Thymus (tissue), 11 donors: Measurements from ENCODE around the gene POLR1G. TPM values are rescaled to one million over a fixed set of nuclear protein-coding genes. Genes with fewer than 3 reads are reported as not detected.

ENCODE experiments used
- DNase-seq, 9 donors: peaks; one replicate each; pipeline ENCODE4 v3.0.0-alpha.2; 2013; ENCODE audit warnings: low spot score in 9 of 9, low read depth in 6 of 9, missing footprints in 1 of 9
- H3K27ac ChIP-seq, 2 donors: one replicate each; pipeline ENCODE4 v1.5.1; 2013; ENCODE audit warnings: control low read depth in 1 of 2, low read depth in 1 of 2, low read length in 1 of 2, mild to moderate bottlenecking in 1 of 2, moderate library complexity in 1 of 2
- H3K27me3 ChIP-seq, 2 donors: one replicate each; pipeline ENCODE4 v1.5.1; 2013; ENCODE audit warnings: low read length in 1 of 2; ENCODE audit not compliant: control insufficient read depth in 2 of 2, insufficient read depth in 1 of 2
- H3K36me3 ChIP-seq, 2 donors: one replicate each; pipeline ENCODE4 v1.5.1; 2013; ENCODE audit warnings: low read length in 1 of 2, mild to moderate bottlenecking in 1 of 2, moderate library complexity in 1 of 2; ENCODE audit not compliant: control insufficient read depth in 2 of 2, insufficient read depth in 2 of 2
- H3K4me1 ChIP-seq, 2 donors: one replicate each; pipeline ENCODE4 v1.5.1; 2013; ENCODE audit warnings: low read length in 2 of 2; ENCODE audit not compliant: control insufficient read depth in 2 of 2, insufficient read depth in 2 of 2
- H3K4me3 ChIP-seq, 2 donors: one replicate each; pipeline ENCODE4 v1.5.1; 2013; ENCODE audit warnings: low read length in 2 of 2, control low read depth in 1 of 2, mild to moderate bottlenecking in 1 of 2
- H3K9me3 ChIP-seq, 2 donors: one replicate each; pipeline ENCODE4 v1.5.1; 2013; ENCODE audit warnings: low read length in 1 of 2, mild to moderate bottlenecking in 1 of 2; ENCODE audit not compliant: control insufficient read depth in 2 of 2, insufficient read depth in 1 of 2
- WGBS: extraction: QIAGEN DNeasy Blood & Tissue Kit; methylation state at CpG from one replicate; pipeline ENCODE4 v1.1.7; 2013; 5-methylcytosine and 5-hydroxymethylcytosine counted together
- polyA plus RNA-seq: library from polyadenylated mRNA; stranded (reverse); fragments of 200-250 nt; gene quantifications from one replicate; pipeline ENCODE4 v1.2.3, GENCODE V29; 2013
- total RNA-seq: library from RNA; stranded (reverse); fragments of 120-200 nt; gene quantifications from one replicate; pipeline ENCODE4 v1.2.4, GENCODE V29; 2013
- donor health status: healthy.

POLR1G gene
- total and polyA plus RNA-seq, 2 donors = 1.8 to 5.8 TPM

DNA sequence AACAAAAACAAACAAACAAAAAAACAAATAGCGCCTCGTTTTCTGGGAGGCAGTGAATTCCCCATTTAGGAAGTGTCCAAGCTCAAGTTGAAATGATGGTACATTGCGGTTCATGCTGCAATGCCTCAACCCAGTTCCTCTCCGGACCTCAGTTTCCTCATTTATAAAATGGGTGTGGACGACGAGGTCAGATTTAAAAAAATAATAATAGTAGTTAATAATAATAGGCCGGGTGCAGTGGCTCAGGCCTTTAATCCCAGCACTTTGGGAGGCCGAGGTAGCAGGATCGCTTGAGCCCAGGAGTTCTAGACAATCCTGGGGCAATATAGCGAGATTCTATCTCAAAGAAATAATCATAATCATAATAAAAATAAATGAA, 32.7 kb downstream of the POLR1G start:
- no peak overlapping the region for H3K27ac ChIP-seq
- H3K27me3 ChIP-seq = peaks cover 20 to 38% of the 10 kb centered on the region in 2 donors
- 37% methylated on average over 10 of the region's 10 CpGs for WGBS
- DNase-seq = no peak
- H3K9me3 ChIP-seq = no peaks in the 10 kb centered on the region
- H3K4me3 ChIP-seq = peak overlapping the region; percentile 32 to 75
- no peaks in the 10 kb centered on the region for H3K36me3 ChIP-seq
- peaks cover 14 to 24% of the 10 kb centered on the region in 2 donors for H3K4me1 ChIP-seq

DNA sequence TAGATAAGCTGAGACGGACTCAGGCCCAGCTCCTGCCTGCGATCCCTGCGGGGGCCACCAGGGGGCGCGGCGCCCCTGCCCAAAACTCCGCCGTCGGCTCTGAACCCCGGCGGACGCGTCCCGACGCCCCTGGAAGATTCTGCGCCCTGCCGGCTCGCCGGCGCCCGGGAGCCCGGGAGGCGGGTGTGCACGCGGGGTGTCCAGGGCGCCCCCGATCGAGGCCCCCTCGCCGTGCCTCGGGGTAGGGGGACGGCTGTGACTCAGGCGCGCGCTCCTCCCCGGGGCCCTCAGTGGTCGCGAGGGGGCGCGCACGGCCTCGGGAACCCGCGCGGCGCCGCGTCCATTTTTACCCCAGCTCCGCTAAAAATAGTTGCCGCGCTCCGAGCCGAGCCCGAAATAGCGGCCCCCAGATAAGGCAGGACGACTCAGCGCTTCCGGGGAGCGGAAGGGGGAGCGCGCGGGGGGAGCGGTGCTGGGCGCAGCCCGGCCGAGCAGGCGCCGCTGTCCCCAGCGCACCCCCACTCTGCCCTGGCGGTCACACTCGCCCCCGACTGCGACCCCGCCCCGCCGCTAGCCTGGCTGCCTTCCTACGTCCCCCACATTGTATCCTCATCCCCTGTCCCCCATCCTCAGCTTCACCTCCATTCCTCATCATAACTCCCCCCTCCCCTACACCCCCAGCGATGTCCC, 33.3 kb downstream of the POLR1G start:
- Histone ChIP-seq H3K4me3 (peak overlapping the region; percentile 32 to 75), H3K9me3 (no peaks in the 10 kb centered on the region), H3K27ac (peak overlapping the region in 1 of 2 donors; percentile 78), H3K4me1 (peaks cover 18 to 28% of the 10 kb centered on the region in 2 donors), H3K36me3 (no peaks in the 10 kb centered on the region), H3K27me3 (peaks cover 25 to 43% of the 10 kb centered on the region in 2 donors)
- DNase-seq = peak in 6 of 9 donors; percentile 73 to 90 (median 80)
- WGBS = under 1% methylated on average over 78 of the region's 78 CpGs

GRCh38 chr19:45440259-45440638, 33.8 kb downstream of the POLR1G start:
- peaks cover 18 to 30% of the 10 kb centered on the region in 2 donors for H3K4me1 ChIP-seq
- WGBS = 80% methylated on average over 9 of the region's 9 CpGs
- no peaks in the 10 kb centered on the region for H3K36me3 ChIP-seq
- H3K9me3 ChIP-seq = no peaks in the 10 kb centered on the region
- H3K27ac ChIP-seq = no peak overlapping the region
- peaks cover 25 to 48% of the 10 kb centered on the region in 2 donors for H3K27me3 ChIP-seq
- peak overlapping the region; percentile 32 to 75 for H3K4me3 ChIP-seq
- no peak for DNase-seq

- H3K9me3 ChIP-seq = no peaks in the 10 kb centered on the region
- no peak for DNase-seq
- WGBS = 92% methylated on average over 9 of the region's 9 CpGs
- no peaks in the 10 kb centered on the region for H3K36me3 ChIP-seq
- peak overlapping the region in 1 of 2 donors; percentile 18 for H3K27ac ChIP-seq
- peaks cover 25 to 55% of the 10 kb centered on the region in 2 donors for H3K27me3 ChIP-seq
- H3K4me1 ChIP-seq = peaks cover 18 to 30% of the 10 kb centered on the region in 2 donors
- no peak overlapping the region for H3K4me3 ChIP-seq
These were observed 34.6 kb downstream of the POLR1G start for GRCh38 chr19:45440873-45441654.

- 85% methylated on average over 2 of the region's 2 CpGs for WGBS
- no peak overlapping the region for H3K27ac ChIP-seq
- H3K4me1 ChIP-seq = peaks cover 18 to 30% of the 10 kb centered on the region in 2 donors
- peaks cover 25 to 55% of the 10 kb centered on the region in 2 donors for H3K27me3 ChIP-seq
- H3K4me3 ChIP-seq = no peak overlapping the region
- H3K9me3 ChIP-seq = no peaks in the 10 kb centered on the region
- no peaks in the 10 kb centered on the region for H3K36me3 ChIP-seq
- DNase-seq = no peak
These were observed 35.9 kb downstream of the POLR1G start for GRCh38 chr19:45442408-45442777.

GRCh38 chr19:45442778-45443461, 36.5 kb downstream of the POLR1G start:
- 8% methylated on average over 15 of the region's 15 CpGs for WGBS

GRCh38 chr19:45443462-45444317, 37.2 kb downstream of the POLR1G start:
- H3K36me3 ChIP-seq = no peaks in the 10 kb centered on the region
- 1% methylated on average over 49 of the region's 49 CpGs for WGBS
- peaks cover 18 to 30% of the 10 kb centered on the region in 2 donors for H3K4me1 ChIP-seq
- H3K4me3 ChIP-seq = peak overlapping the region; percentile 27 to 43
- DNase-seq = no peak
- peaks cover 25 to 55% of the 10 kb centered on the region in 2 donors for H3K27me3 ChIP-seq
- H3K27ac ChIP-seq = peak overlapping the region in 1 of 2 donors; percentile 10
- H3K9me3 ChIP-seq = no peaks in the 10 kb centered on the region

More at GRCh38 chr19:45442778-45443461, 36.5 kb downstream of the POLR1G start:
- peaks cover 25 to 55% of the 10 kb centered on the region in 2 donors for H3K27me3 ChIP-seq
- peak overlapping the region; percentile 27 to 43 for H3K4me3 ChIP-seq
- peaks cover 18 to 30% of the 10 kb centered on the region in 2 donors for H3K4me1 ChIP-seq
- H3K9me3 ChIP-seq = no peaks in the 10 kb centered on the region
- H3K27ac ChIP-seq = peak overlapping the region; percentile 10 to 31
- H3K36me3 ChIP-seq = no peaks in the 10 kb centered on the region
- peak in 1 of 9 donors; percentile 50 for DNase-seq

DNA sequence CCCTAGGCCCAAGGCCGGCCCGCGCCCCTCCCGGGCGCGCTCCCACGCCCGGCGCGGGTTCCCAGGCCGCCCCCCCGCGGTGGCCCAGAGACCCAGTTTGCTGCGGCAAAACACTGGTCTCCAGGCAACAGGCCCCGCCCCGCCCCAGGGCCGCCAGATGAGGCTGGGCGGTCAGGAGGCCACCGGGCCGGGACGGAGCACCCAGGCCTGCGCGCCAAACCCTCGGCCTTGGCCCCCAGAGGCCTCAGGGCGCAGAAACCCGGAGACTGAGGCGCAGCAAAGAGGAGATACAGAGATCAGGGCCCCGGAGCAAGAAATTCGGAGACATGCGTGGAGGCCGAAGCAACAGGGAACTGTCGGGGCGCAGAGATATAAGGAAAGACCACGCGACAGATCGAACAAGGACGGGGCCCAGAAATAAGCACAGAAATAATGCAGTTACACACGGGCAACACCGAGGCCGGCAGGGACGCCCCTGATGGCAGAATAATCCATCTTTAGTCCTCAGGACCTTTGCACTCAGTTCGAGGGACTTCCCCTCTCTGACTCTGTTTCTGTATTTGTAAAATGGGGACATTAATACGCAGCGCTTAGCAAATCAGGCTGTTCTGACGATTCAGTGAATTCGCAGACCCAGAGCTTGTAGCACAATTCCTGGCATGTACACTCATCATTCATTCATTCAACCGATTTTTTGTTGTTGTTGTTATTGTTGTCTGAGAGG, 38.0 kb downstream of the POLR1G start:
- DNase-seq = peak in 3 of 9 donors; percentile 63 to 78 (median 70)
- 16% methylated on average over 47 of the region's 47 CpGs for WGBS
- peaks cover 25 to 55% of the 10 kb centered on the region in 2 donors for H3K27me3 ChIP-seq
- H3K9me3 ChIP-seq = no peaks in the 10 kb centered on the region
- H3K4me3 ChIP-seq = peak overlapping the region; percentile 2 to 43
- H3K27ac ChIP-seq = peak overlapping the region; percentile 33 to 42
- H3K36me3 ChIP-seq = no peaks in the 10 kb centered on the region
- peaks cover 18 to 29% of the 10 kb centered on the region in 2 donors for H3K4me1 ChIP-seq
